ENCODE data around the gene SLC6A20. TPM values are rescaled to one million over a fixed set of nuclear protein-coding genes. Genes with fewer than 3 reads are reported as not detected.

SLC6A20 gene
- total and polyA plus RNA-seq, 2 of the 13 experiments (the other 11 are each of a cell fraction or from before 2014, with no cell fraction given) = not detected

GRCh38 chr3:45841757-45842491 is 45.6 kb upstream of the SLC6A20 start, which contains the start of gene LZTFL1 (continued):
- TF ChIP-seq, protein P1, sequence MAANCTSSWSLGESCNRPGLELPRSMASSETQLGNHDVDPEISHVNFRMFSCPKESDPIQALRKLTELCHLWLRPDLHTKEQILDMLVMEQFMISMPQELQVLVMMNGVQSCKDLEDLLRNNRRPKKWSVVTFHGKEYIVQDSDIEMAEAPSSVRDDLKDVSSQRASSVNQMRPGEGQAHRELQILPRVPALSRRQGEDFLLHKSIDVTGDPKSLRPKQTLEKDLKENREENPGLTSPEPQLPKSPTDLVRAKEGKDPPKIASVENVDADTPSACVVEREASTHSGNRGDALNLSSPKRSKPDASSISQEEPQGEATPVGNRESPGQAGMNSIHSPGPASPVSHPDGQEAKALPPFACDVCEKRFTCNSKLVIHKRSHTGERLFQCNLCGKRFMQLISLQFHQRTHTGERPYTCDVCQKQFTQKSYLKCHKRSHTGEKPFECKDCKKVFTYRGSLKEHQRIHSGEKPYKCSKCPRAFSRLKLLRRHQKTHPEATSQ (CRISPR knock-in tag; IDR thresholded peaks at IDR 0.05; ENCODE audit: borderline replicate concordance) = 0 out of 2 replicates have a peak, but pooled peaks have one; percentile 50
- TF ChIP-seq ZNF260 (CRISPR knock-in tag; IDR thresholded peaks at IDR 0.05; ENCODE audit: borderline replicate concordance, low read depth) (no peak), HBP1 (CRISPR knock-in tag; IDR thresholded peaks at IDR 0.05; ENCODE audit: low read depth) (peak; percentile 56; the same call in 1 of the 2 replicates), ERF (CRISPR knock-in tag; IDR thresholded peaks at IDR 0.05) (no peak; the same call in 1 of the 2 replicates), ZNF552 (CRISPR knock-in tag; IDR thresholded peaks at IDR 0.05; ENCODE audit: borderline replicate concordance) (peak; percentile 53; the same call in 1 of the 2 replicates), ZNF430 (CRISPR knock-in tag; IDR thresholded peaks at IDR 0.05) (peak; percentile 63; the same call in 1 of the 2 replicates), DRAP1 (CRISPR knock-in tag; IDR thresholded peaks at IDR 0.05) (no peak; the same call in 1 of the 2 replicates), SPEN (CRISPR knock-in tag; IDR thresholded peaks at IDR 0.05; ENCODE audit: low read depth) (peak; percentile 72; the same call in 1 of the 2 replicates), ZNF710 (CRISPR knock-in tag; IDR thresholded peaks at IDR 0.05; ENCODE audit: borderline replicate concordance) (no peak), RFX3 (CRISPR knock-in tag; IDR thresholded peaks at IDR 0.05) (peak; percentile 97), ZNF12 (CRISPR knock-in tag; IDR thresholded peaks at IDR 0.05) (no peak), PITX1 (CRISPR knock-in tag; IDR thresholded peaks at IDR 0.05) (no peak), HOMEZ (CRISPR knock-in tag; IDR thresholded peaks at IDR 0.05; ENCODE audit: low read depth) (peak; percentile 64; the same call in 1 of the 2 replicates), ZNF703 (CRISPR knock-in tag; IDR thresholded peaks at IDR 0.05; ENCODE audit: borderline replicate concordance) (no peak), ZFX (CRISPR knock-in tag; IDR thresholded peaks at IDR 0.05; ENCODE audit: low read depth) (peak; percentile 84), ZFY (CRISPR knock-in tag; IDR thresholded peaks at IDR 0.05) (peak; percentile 77), ZNF780A (CRISPR knock-in tag; IDR thresholded peaks at IDR 0.05) (no peak), AFF4 (CRISPR knock-in tag; IDR thresholded peaks at IDR 0.05) (no peak)
